H9 (cell line): Measurements from ENCODE around the gene VPS35L. TPM values are rescaled to one million over a fixed set of nuclear protein-coding genes. Genes with fewer than 3 reads are reported as not detected.

ENCODE experiments used
- DNase-seq: peaks from one replicate; pipeline ENCODE4 v3.0.0-alpha.2; 2017
- H2AFZ ChIP-seq: one replicate; pipeline ENCODE4 v1.6.1; 2013; ENCODE audit warnings: mild to moderate bottlenecking, low read length, control low read depth, moderate library complexity
- H2AK5ac ChIP-seq: 2 replicates; pipeline ENCODE4 v1.6.1; 2013; ENCODE audit warnings: low read length, control low read depth, mixed read lengths; ENCODE audit not compliant: insufficient read length
- H2BK120ac ChIP-seq: one replicate; pipeline ENCODE4 v1.6.1; 2013; ENCODE audit warnings: low read depth, mild to moderate bottlenecking, low read length, control low read depth, inconsistent platforms; ENCODE audit not compliant: poor library complexity, severe bottlenecking
- H2BK12ac ChIP-seq: 2 replicates; pipeline ENCODE4 v1.6.1; 2013; ENCODE audit warnings: low read length, control low read depth, mixed read lengths, low read depth; ENCODE audit not compliant: insufficient read length
- H2BK15ac ChIP-seq: 2 replicates; pipeline ENCODE4 v1.6.1; 2013; ENCODE audit warnings: low read depth, low read length, control low read depth
- H2BK20ac ChIP-seq: one replicate; pipeline ENCODE4 v1.6.1; 2013; ENCODE audit warnings: low read depth, mild to moderate bottlenecking, low read length, control low read depth, inconsistent platforms; ENCODE audit not compliant: poor library complexity, severe bottlenecking
- H2BK5ac ChIP-seq: 2 replicates; pipeline ENCODE4 v1.6.1; 2013; ENCODE audit warnings: low read length, control low read depth, mixed read lengths; ENCODE audit not compliant: insufficient read length
- H3K14ac ChIP-seq: 2 replicates; pipeline ENCODE4 v1.6.1; 2013; ENCODE audit warnings: low read length, control low read depth; ENCODE audit not compliant: insufficient read depth
- H3K18ac ChIP-seq: 2 replicates; pipeline ENCODE4 v1.6.1; 2013; ENCODE audit warnings: low read depth, mild to moderate bottlenecking, mixed read lengths, low read length, control low read depth; ENCODE audit not compliant: insufficient read length
- H3K23ac ChIP-seq: 2 replicates; pipeline ENCODE4 v1.6.1; 2013; ENCODE audit warnings: low read length, control low read depth, mixed read lengths, low read depth; ENCODE audit not compliant: insufficient read length
- H3K23me2 ChIP-seq: 2 replicates; pipeline ENCODE4 v1.6.1; 2013; ENCODE audit warnings: low read depth, mild to moderate bottlenecking, mixed read lengths, low read length, control low read depth; ENCODE audit not compliant: insufficient read length, poor library complexity, severe bottlenecking
- H3K27ac ChIP-seq: 2 replicates; pipeline ENCODE4 v1.5.1; 2013; ENCODE audit warnings: low read length, control low read depth, mixed read lengths, low read depth; ENCODE audit not compliant: insufficient read length
- H3K27me3 ChIP-seq: 2 replicates; pipeline ENCODE4 v1.6.1; 2013; ENCODE audit warnings: low read length, control low read depth, inconsistent platforms; ENCODE audit not compliant: insufficient read depth
- H3K4ac ChIP-seq: 2 replicates; pipeline ENCODE4 v1.6.1; 2013; ENCODE audit warnings: low read depth, mild to moderate bottlenecking, control low read depth, inconsistent platforms, low read length, moderate library complexity
- H3K4me1 ChIP-seq: 2 replicates; pipeline ENCODE4 v1.6.1; 2013; ENCODE audit warnings: low read length, control low read depth, inconsistent platforms; ENCODE audit not compliant: insufficient read depth
- H3K4me2 ChIP-seq: 2 replicates; pipeline ENCODE4 v1.6.1; 2013; ENCODE audit warnings: low read length, control low read depth, mixed read lengths; ENCODE audit not compliant: insufficient read length, insufficient read depth
- H3K56ac ChIP-seq: 2 replicates; pipeline ENCODE4 v1.6.1; 2013; ENCODE audit warnings: low read depth, mild to moderate bottlenecking, mixed read lengths, low read length, control low read depth; ENCODE audit not compliant: insufficient read length
- H3K79me1 ChIP-seq: 2 replicates; pipeline ENCODE4 v1.6.1; 2013; ENCODE audit warnings: low read depth, mild to moderate bottlenecking, moderate library complexity, low read length, control low read depth, inconsistent platforms; ENCODE audit not compliant: insufficient read depth, poor library complexity, severe bottlenecking
- H3K79me2 ChIP-seq: 2 replicates; pipeline ENCODE4 v1.6.1; 2013; ENCODE audit warnings: low read length, control low read depth, inconsistent platforms; ENCODE audit not compliant: insufficient read depth
- H3K9ac ChIP-seq: 2 replicates; pipeline ENCODE4 v1.6.1; 2013; ENCODE audit warnings: low read length, control low read depth, mixed read lengths; ENCODE audit not compliant: insufficient read length; ENCODE audit errors: extremely low read depth
- H3K9me3 ChIP-seq: one replicate; pipeline ENCODE4 v1.6.1; 2013; ENCODE audit warnings: low read depth, low read length, inconsistent platforms; ENCODE audit not compliant: control insufficient read depth
- H3T11ph ChIP-seq: one replicate; pipeline ENCODE4 v1.6.1; 2013; ENCODE audit warnings: mild to moderate bottlenecking, low read length, control low read depth, inconsistent platforms
- H4K20me1 ChIP-seq: one replicate; pipeline ENCODE4 v1.6.1; 2013; ENCODE audit not compliant: control insufficient read depth, insufficient read length, insufficient read depth
- H4K5ac ChIP-seq: 2 replicates; pipeline ENCODE4 v1.6.1; 2013; ENCODE audit warnings: low read depth, mild to moderate bottlenecking, mixed read lengths, low read length, control low read depth; ENCODE audit not compliant: insufficient read length
- H4K8ac ChIP-seq: replicated peaks from 2 replicates; pipeline ENCODE4 v1.6.1; 2013; ENCODE audit warnings: low read length, control low read depth, mixed read lengths, low read depth; ENCODE audit not compliant: insufficient read length
- H4K91ac ChIP-seq: 2 replicates; pipeline ENCODE4 v1.6.1; 2013; ENCODE audit warnings: low read depth, mild to moderate bottlenecking, moderate library complexity, mixed read lengths, low read length, control low read depth; ENCODE audit not compliant: insufficient read length
- H3K27ac Mint-ChIP-seq, 3 experiments: 2 replicates in 2 of 3; 3 replicates in 1 of 3; pipeline ENCODE4 v1.8.0; 2020 to 2021; ENCODE audit warnings: mixed read lengths in 3 of 3, mild to moderate bottlenecking in 1 of 3, moderate library complexity in 1 of 3
- H3K27me3 Mint-ChIP-seq: 2 replicates; pipeline ENCODE4 v1.8.0; 2021; ENCODE audit warnings: low read depth, mild to moderate bottlenecking, moderate library complexity, mixed read lengths
- H3K36me3 Mint-ChIP-seq, 3 experiments: 2 replicates in 2 of 3; 3 replicates in 1 of 3; pipeline ENCODE4 v1.8.0; 2020 to 2021; ENCODE audit warnings: low read depth in 3 of 3, mixed read lengths in 3 of 3; ENCODE audit not compliant: insufficient read depth in 1 of 3
- H3K4me1 Mint-ChIP-seq, 2 experiments: 2 replicates each; pipeline ENCODE4 v1.8.0; 2020; ENCODE audit warnings: mixed read lengths in 2 of 2
- H3K4me3 Mint-ChIP-seq, 2 experiments: 2 replicates in 1 of 2; 3 replicates in 1 of 2; pipeline ENCODE4 v1.8.0; 2020 to 2021; ENCODE audit warnings: mild to moderate bottlenecking in 2 of 2, mixed read lengths in 2 of 2, moderate library complexity in 1 of 2
- H3K9me3 Mint-ChIP-seq, 2 experiments: 2 replicates in 1 of 2; 3 replicates in 1 of 2; pipeline ENCODE4 v1.8.0; 2020; ENCODE audit warnings: mild to moderate bottlenecking in 2 of 2, mixed read lengths in 2 of 2, moderate library complexity in 1 of 2
- WGBS: extraction: QIAGEN DNeasy Blood & Tissue Kit; methylation state at CpG from one replicate; pipeline ENCODE4 v1.1.7; 2013; ENCODE audit warnings: missing lambda C conversion rate, low lambda C conversion rate, mixed read lengths; ENCODE audit not compliant: insufficient read length; ENCODE audit errors: extremely low coverage; 5-methylcytosine and 5-hydroxymethylcytosine counted together
- total RNA-seq: library from RNA; stranded (reverse); gene quantifications from 2 replicates; pipeline ENCODE4 v1.2.1, GENCODE V29; 2021
- TF ChIP-seq, protein P1 (sequence below): fragments of 200-600 bp; sonication (generic); conservative IDR thresholded peaks from 3 replicates; pipeline ENCODE4 v1.8.0; 2021; ENCODE audit warnings: antibody characterized with exemption, mild to moderate bottlenecking

The VPS35L gene
- total RNA-seq, 1 experiment from 2014 or later: 58.4 TPM

DNA sequence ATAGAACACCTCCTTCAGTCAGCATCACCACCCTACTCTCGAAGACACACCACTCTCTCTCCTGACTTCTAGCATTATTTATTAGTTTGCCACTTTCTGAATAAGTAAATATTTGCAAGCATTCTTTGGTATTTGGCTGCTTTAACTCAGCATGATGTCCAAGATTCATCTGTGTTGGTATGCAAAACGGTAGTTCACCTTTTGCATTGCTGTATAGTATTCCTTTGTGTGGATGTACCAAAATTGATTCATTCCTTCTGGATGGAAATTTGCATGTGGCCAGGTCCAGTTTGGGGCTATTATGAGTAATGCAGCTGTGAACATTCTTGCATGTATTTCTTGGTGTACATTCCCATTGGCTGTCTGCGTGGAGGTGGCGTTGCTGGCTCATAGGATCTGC lies 129.7 kb downstream of the VPS35L start:
- Histone ChIP-seq H3K27me3 (no peaks in the 10 kb centered on the region), H2AFZ (no peak overlapping the region), H3K79me2 (no peaks in the 10 kb centered on the region), H4K91ac (no peak overlapping the region), H4K8ac (no peak overlapping the region), H3T11ph (no peak overlapping the region), H3K4ac (no peak overlapping the region), H3K27ac (no peak overlapping the region), H3K23ac (no peak overlapping the region), H4K5ac (no peak overlapping the region), H2BK15ac (no peak overlapping the region), H3K14ac (no peak overlapping the region), H3K9ac (no peak overlapping the region), H2BK12ac (no peak overlapping the region), H3K4me2 (no peak overlapping the region), H2AK5ac (no peak overlapping the region), H2BK5ac (no peak overlapping the region), H3K9me3 (no peaks in the 10 kb centered on the region), H3K23me2 (no peaks in the 10 kb centered on the region), H3K4me1 (no peaks in the 10 kb centered on the region), H4K20me1 (no peaks in the 10 kb centered on the region), H3K79me1 (no peaks in the 10 kb centered on the region), H2BK20ac (no peak overlapping the region), H3K56ac (no peak overlapping the region), H3K18ac (no peak overlapping the region), H2BK120ac (no peak overlapping the region)
- Mint-ChIP-seq H3K4me1 (peaks cover 4 to 10% of the 10 kb centered on the region in 2 experiments), H3K9me3 (peaks cover 1 to 7% of the 10 kb centered on the region in 2 experiments; a peak in 3 of 5 replicates), H3K4me3 (no peak overlapping the region), H3K36me3 (peaks cover 25 to 52% (median 48%) of the 10 kb centered on the region in 3 experiments), H3K27ac (no peak overlapping the region), H3K27me3 (no peaks in the 10 kb centered on the region)
- DNase-seq: no peak
- TF ChIP-seq, protein P1, sequence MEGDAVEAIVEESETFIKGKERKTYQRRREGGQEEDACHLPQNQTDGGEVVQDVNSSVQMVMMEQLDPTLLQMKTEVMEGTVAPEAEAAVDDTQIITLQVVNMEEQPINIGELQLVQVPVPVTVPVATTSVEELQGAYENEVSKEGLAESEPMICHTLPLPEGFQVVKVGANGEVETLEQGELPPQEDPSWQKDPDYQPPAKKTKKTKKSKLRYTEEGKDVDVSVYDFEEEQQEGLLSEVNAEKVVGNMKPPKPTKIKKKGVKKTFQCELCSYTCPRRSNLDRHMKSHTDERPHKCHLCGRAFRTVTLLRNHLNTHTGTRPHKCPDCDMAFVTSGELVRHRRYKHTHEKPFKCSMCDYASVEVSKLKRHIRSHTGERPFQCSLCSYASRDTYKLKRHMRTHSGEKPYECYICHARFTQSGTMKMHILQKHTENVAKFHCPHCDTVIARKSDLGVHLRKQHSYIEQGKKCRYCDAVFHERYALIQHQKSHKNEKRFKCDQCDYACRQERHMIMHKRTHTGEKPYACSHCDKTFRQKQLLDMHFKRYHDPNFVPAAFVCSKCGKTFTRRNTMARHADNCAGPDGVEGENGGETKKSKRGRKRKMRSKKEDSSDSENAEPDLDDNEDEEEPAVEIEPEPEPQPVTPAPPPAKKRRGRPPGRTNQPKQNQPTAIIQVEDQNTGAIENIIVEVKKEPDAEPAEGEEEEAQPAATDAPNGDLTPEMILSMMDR: no peak
- WGBS: no CpG with 5 or more reads among the region's 4 CpGs
